LNCAP (cell line): ENCODE data around the gene L3MBTL4.

Experiments used
- CTCF ChIP-seq: fragments of 450-650 bp; IDR thresholded peaks from 2 replicates; pipeline ENCODE4 v1.5.1; 2017; ENCODE audit warnings: mild to moderate bottlenecking

The L3MBTL4 gene

GRCh38 chr18:5912566-5912965, 502.1 kb downstream of the L3MBTL4 start:
- no peak for TF ChIP-seq CTCF

- no peak for TF ChIP-seq CTCF
Observed at GRCh38 chr18:5909125-5909524, 505.6 kb downstream of the L3MBTL4 start.
